GM18951 (cell line): ENCODE results near the gene RNF149.
A peak's percentile ranks its signal among the peaks of the same experiment; 100 is the strongest.

Experiments used
- POLR2A ChIP-seq: IDR thresholded peaks from 4 replicates; pipeline ENCODE4 v1.6.1; 2011; ENCODE audit warnings: mild to moderate bottlenecking; ENCODE audit not compliant: insufficient read length, insufficient read depth; ENCODE audit errors: extremely low read depth
- in situ Hi-C: fragments of 300-500 bp; cut with MboI; formaldehyde crosslinking; loops from one replicate; pipeline ENCODE4 v1.12.0; 2022; ENCODE audit warnings: low sequenced_read_pairs, mixed read lengths, inconsistent platforms; ENCODE audit not compliant: unreplicated experiment

RNF149 gene

DNA sequence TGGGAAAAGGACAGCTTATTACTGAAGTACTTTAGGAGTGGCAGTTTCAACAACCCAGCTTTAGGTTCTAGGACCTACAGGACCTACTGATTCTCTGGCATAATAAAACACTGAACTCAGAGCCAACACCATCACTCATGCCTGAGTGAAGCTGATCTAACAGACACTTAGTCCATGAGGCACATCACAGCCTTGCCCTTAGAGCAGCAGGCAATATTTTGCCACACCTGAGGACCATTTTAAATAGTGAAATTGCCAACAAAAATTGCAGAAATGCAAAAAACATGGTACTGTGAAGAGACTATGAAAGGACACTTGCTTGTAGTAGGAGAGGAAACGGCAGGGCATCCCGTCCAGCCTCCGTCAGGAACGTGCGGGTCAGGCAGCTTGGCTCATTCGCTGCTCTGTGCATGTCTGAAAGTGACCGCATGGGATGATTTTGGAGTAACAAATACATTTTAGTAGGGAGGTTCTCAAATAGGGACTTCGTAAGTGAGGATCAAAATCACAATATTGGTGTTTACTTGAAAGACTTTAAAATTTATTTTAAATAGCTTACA is 37.7 kb downstream of the RNF149 start:
- in situ Hi-C loops = no loop called here
- TF ChIP-seq POLR2A = no peak

GRCh38 chr2:101267671-101268656 is 40.5 kb downstream of the RNF149 start:
- in situ Hi-C loops = no loop called here

DNA sequence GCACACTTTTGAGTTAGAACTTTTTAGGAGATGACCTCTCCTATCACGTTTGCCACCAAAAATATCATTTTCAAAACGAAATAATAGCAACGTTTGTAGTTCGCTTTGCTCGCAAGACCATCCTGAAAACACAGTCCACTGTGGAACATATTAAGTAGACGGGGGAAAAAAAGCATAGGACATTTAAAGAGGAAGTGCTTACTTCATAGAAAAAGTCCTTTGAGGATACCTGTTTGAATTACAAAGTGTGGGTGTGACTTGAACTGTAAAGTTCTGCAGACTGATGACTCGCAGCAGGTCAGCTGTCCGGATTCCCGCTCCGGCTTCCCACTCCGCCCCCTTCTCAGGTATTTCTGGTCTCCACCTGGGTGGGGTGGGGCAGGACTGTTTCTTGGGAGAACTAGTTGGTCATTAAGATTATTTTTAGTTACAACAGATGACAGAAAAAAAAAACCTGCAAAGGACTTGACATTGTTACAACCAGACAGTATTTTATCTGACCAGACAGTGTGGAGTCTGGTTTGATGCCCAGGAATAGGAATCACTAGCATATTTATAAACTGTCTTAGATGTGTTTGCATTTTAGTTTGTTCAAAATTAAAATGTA is 42.5 kb downstream of the RNF149 start:
- in situ Hi-C loops = no loop called here
- no peak for TF ChIP-seq POLR2A

More at GRCh38 chr2:101267671-101268656, 40.5 kb downstream of the RNF149 start:
- peak; percentile 7 for TF ChIP-seq POLR2A

GRCh38 chr2:101264360-101264939 is 44.1 kb downstream of the RNF149 start:
- in situ Hi-C loops = no loop called here

DNA sequence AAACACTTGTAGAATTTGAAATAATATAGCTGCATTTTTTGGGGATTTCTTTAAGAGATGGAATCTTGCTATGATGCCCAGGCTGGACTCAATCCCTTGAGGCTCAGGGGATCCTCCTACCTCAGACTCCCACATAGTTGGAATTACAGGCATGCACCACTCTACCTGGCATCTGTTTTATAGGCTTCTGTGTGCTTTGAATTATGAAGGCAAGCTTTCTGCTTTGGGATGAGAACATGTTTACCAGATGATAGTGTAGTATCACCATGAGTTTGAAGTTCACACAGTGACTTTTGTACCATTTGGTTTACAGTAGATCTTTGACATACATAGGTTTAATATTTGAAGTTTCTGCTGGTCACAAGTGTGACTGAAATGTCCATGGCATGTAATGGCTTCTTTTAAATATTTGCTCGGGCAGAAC is 45.1 kb downstream of the RNF149 start:
- TF ChIP-seq POLR2A = no peak

More at GRCh38 chr2:101264360-101264939, 44.1 kb downstream of the RNF149 start:
- TF ChIP-seq POLR2A = no peak

GRCh38 chr2:101262142-101262541 is 46.4 kb downstream of the RNF149 start:
- in situ Hi-C loops = no loop called here
- TF ChIP-seq POLR2A = no peak

More for the DNA sequence above, 45.1 kb downstream of the RNF149 start:
- in situ Hi-C loops = no loop called here

DNA sequence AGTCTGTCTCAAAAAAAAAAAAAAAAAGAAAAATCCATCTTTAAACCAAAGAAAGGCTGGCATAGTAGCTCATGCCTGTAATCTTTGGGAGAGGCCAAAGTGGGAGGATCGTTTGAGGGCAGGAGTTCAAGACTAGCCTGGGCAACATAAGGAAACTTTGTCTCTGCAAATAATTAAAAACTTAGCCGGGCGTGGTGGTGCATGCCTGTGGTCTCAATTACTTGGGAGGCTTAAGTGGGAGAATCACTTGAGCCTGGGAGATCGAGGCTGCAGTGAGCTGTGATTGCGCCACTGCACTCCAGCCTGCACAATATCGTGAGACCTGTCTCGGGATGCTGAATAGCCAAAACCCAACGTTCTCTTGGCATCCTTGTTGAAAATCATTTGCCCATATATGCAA is 49.7 kb downstream of the RNF149 start:
- in situ Hi-C loops = no loop called here

GRCh38 chr2:101256316-101256715 is 52.2 kb downstream of the RNF149 start:
- in situ Hi-C loops = no loop called here
- no peak for TF ChIP-seq POLR2A

More for the DNA sequence above, 49.7 kb downstream of the RNF149 start:
- no peak for TF ChIP-seq POLR2A

GRCh38 chr2:101255501-101255900 is 53.0 kb downstream of the RNF149 start:
- in situ Hi-C loops = no loop called here
- TF ChIP-seq POLR2A = no peak

- TF ChIP-seq POLR2A = no peak
- in situ Hi-C loops = no loop called here
These were observed 54.6 kb downstream of the RNF149 start for GRCh38 chr2:101253703-101254450.

- TF ChIP-seq POLR2A = no peak
- in situ Hi-C loops = no loop called here
These were observed 55.3 kb downstream of the RNF149 start for GRCh38 chr2:101253013-101253702.
